SK-N-SH (cell line): ENCODE measurements around the gene ABCA4. TPM values are rescaled to one million over a fixed set of nuclear protein-coding genes. Genes with fewer than 3 reads are reported as not detected.

Source experiments
- CTCF ChIA-PET: fragments of 300-600, 350-600 bp; formaldehyde crosslinking; extraction: SDS; loops from one replicate; lab custom pipeline; 2021; lab: Yijun Ruan, JAX
- POLR2A ChIA-PET: fragments of 350-600 bp; sonication (Branson Sonifier 250); formaldehyde crosslinking; extraction: SDS; loops from one replicate; lab custom pipeline; 2020; ENCODE audit warnings: antibody characterized with exemption, inconsistent platforms; lab: Yijun Ruan, JAX
- DNase-seq: peaks from one replicate; pipeline ENCODE4 v3.0.0; 2012
- H2AFZ ChIP-seq: fragments of 200-600 bp; sonication (generic); 2 replicates; pipeline ENCODE4 v1.8.1; 2016; ENCODE audit warnings: antibody characterized with exemption, mild to moderate bottlenecking, low read depth
- H3F3A ChIP-seq: fragments of 200-600 bp; sonication (generic); replicated peaks from 2 replicates; pipeline ENCODE3; 2016; ENCODE audit warnings: antibody characterized with exemption, mild to moderate bottlenecking; ENCODE audit not compliant: insufficient read depth
- H3K27ac ChIP-seq, 2 experiments: fragments of 200-500 bp in 1 of 2; fragments of 200-600 bp in 1 of 2; sonication (Bioruptor generic) in 1 of 2; sonication (generic), shearing (Covaris generic) in 1 of 2; 2 replicates each; pipeline versions ENCODE4 v1.5.1 to v1.6.1; 2014 to 2016; ENCODE audit warnings: low read depth in 2 of 2, inconsistent platforms in 1 of 2, low read length in 1 of 2, mild to moderate bottlenecking in 1 of 2, mixed read lengths in 1 of 2
- H3K27me3 ChIP-seq: fragments of 200-600 bp; sonication (generic), shearing (Covaris generic); 2 replicates; pipeline ENCODE4 v1.6.1; 2016; ENCODE audit warnings: mixed run types; ENCODE audit not compliant: insufficient read depth
- H3K36me3 ChIP-seq, 2 experiments: fragments of 200-500 bp in 1 of 2; fragments of 200-600 bp in 1 of 2; sonication (Bioruptor generic) in 1 of 2; sonication (generic) in 1 of 2; replicated peaks in 1 of 2; 2 replicates each; pipeline versions ENCODE3 to v1.5.1; 2014 to 2016; ENCODE audit warnings: low read length in 1 of 2, mild to moderate bottlenecking in 1 of 2; ENCODE audit not compliant: insufficient read depth in 2 of 2, control insufficient read depth in 1 of 2
- H3K4me1 ChIP-seq, 2 experiments: fragments of 200-500 bp in 1 of 2; fragments of 200-600 bp in 1 of 2; sonication (Bioruptor generic) in 1 of 2; sonication (generic), shearing (Covaris generic) in 1 of 2; 2 replicates each; pipeline versions ENCODE4 v1.5.1 to v1.6.1; 2014 to 2016; ENCODE audit warnings: low read depth in 1 of 2, low read length in 1 of 2, mixed run types in 1 of 2; ENCODE audit not compliant: insufficient read depth in 2 of 2, control insufficient read depth in 1 of 2
- H3K4me2 ChIP-seq: fragments of 200-600 bp; sonication (generic), shearing (Covaris generic); 2 replicates; pipeline ENCODE4 v1.6.1; 2017; ENCODE audit warnings: mixed run types
- H3K4me3 ChIP-seq, 2 experiments: fragments of 200-500 bp in 1 of 2; fragments of 200-600 bp in 1 of 2; sonication (Bioruptor generic) in 1 of 2; sonication (generic), shearing (Covaris generic) in 1 of 2; 2 replicates each; pipeline versions ENCODE4 v1.5.1 to v1.8.1; 2014 to 2016; ENCODE audit warnings: low read depth in 2 of 2, inconsistent platforms in 1 of 2, low read length in 1 of 2, mild to moderate bottlenecking in 1 of 2, mixed read lengths in 1 of 2, moderate library complexity in 1 of 2
- H3K79me2 ChIP-seq: fragments of 200-600 bp; sonication (generic); 2 replicates; pipeline ENCODE4 v1.8.1; 2017; ENCODE audit warnings: mild to moderate bottlenecking; ENCODE audit not compliant: insufficient read depth
- H3K9ac ChIP-seq: fragments of 200-600 bp; sonication (generic); 2 replicates; pipeline ENCODE4 v1.6.1; 2017; ENCODE audit warnings: mixed run types
- H3K9me2 ChIP-seq: fragments of 200-600 bp; sonication (generic); 2 replicates; pipeline ENCODE4 v1.6.1; 2017; ENCODE audit warnings: mixed run types
- H3K9me3 ChIP-seq: fragments of 200-600 bp; sonication (generic); 2 replicates; pipeline ENCODE4 v1.6.1; 2017; ENCODE audit warnings: mixed run types, mild to moderate bottlenecking, moderate library complexity
- H4K20me1 ChIP-seq: fragments of 200-600 bp; sonication (generic); 2 replicates; pipeline ENCODE4 v1.6.1; 2017; ENCODE audit warnings: mild to moderate bottlenecking, mixed run types; ENCODE audit not compliant: insufficient read depth
- EP300 ChIP-seq, 2 experiments: IDR thresholded peaks; 2 replicates each; pipeline versions ENCODE4 v1.4.0 to v1.6.1; 2012; ENCODE audit warnings: borderline replicate concordance in 1 of 2, low read depth in 1 of 2, low read length in 1 of 2
- FOSL2 ChIP-seq: IDR thresholded peaks from 2 replicates; pipeline ENCODE4 v1.4.0; 2012; ENCODE audit warnings: low read depth, mild to moderate bottlenecking, moderate library complexity, borderline replicate concordance
- GABPA ChIP-seq: IDR thresholded peaks from 2 replicates; pipeline ENCODE4 v1.4.0; 2012; ENCODE audit warnings: low read depth, mild to moderate bottlenecking
- MEF2A ChIP-seq: IDR thresholded peaks from 2 replicates; pipeline ENCODE4 v1.4.0; 2012; ENCODE audit warnings: low read depth, borderline replicate concordance
- NFIC ChIP-seq: IDR thresholded peaks from 2 replicates; pipeline ENCODE4 v1.4.0; 2012; ENCODE audit warnings: borderline replicate concordance
- NRF1 ChIP-seq: IDR thresholded peaks from 2 replicates; pipeline ENCODE4 v1.6.1; 2012; ENCODE audit warnings: low read depth, mild to moderate bottlenecking, low read length
- RAD21 ChIP-seq: IDR thresholded peaks from 2 replicates; pipeline ENCODE4 v1.6.1; 2012; ENCODE audit warnings: mild to moderate bottlenecking, low read length
- RCOR1 ChIP-seq: fragments of 150-350 bp; IDR thresholded peaks from 2 replicates; pipeline ENCODE4 v1.6.1; 2017; ENCODE audit warnings: antibody characterized with exemption, low read length
- RFX5 ChIP-seq: IDR thresholded peaks from 2 replicates; pipeline ENCODE4 v1.6.1; 2012; ENCODE audit warnings: mild to moderate bottlenecking, improper control_type of control experiment, low read length
- SMC3 ChIP-seq: IDR thresholded peaks from 2 replicates; pipeline ENCODE4 v1.6.1; 2012; ENCODE audit warnings: low read depth, low read length, improper control_type of control experiment
- TCF12 ChIP-seq: IDR thresholded peaks from 2 replicates; pipeline ENCODE4 v1.4.0; 2012
- TEAD4 ChIP-seq: IDR thresholded peaks from 2 replicates; pipeline ENCODE4 v1.4.0; 2012; ENCODE audit warnings: mild to moderate bottlenecking, borderline replicate concordance; ENCODE audit not compliant: insufficient read depth
- WGBS: methylation state at CpG from one replicate; pipeline ENCODE4 v1.1.6; 2017; ENCODE audit warnings: low lambda C conversion rate; 5-methylcytosine and 5-hydroxymethylcytosine counted together
- polyA plus RNA-seq, 3 experiments: library from polyadenylated mRNA; depleted of rRNA; stranded (reverse); fragments of >200 nt; gene quantifications; 2 replicates each; pipeline ENCODE4 v1.2.3, GENCODE V29; 2012
- TF ChIP-seq, protein P1 (sequence below): fragments of 150-350 bp; IDR thresholded peaks from 2 replicates; pipeline ENCODE4 v1.6.1; 2017; ENCODE audit warnings: antibody characterized with exemption, low read length, low read depth, borderline replicate concordance
- TF ChIP-seq, protein P2 (sequence below): fragments of 150-350 bp; IDR thresholded peaks from 2 replicates; pipeline ENCODE4 v1.6.1; 2016; ENCODE audit warnings: mild to moderate bottlenecking, low read depth, low read length
- TF ChIP-seq, protein P3 (sequence below): IDR thresholded peaks from 2 replicates; pipeline ENCODE4 v1.4.0; 2012; ENCODE audit warnings: low read depth, borderline replicate concordance
- TF ChIP-seq, protein P4 (sequence below): fragments of 200-600 bp; sonication (generic); IDR thresholded peaks from 2 replicates; pipeline ENCODE4 v1.6.1; 2017; ENCODE audit warnings: antibody characterized with exemption, mild to moderate bottlenecking, moderate library complexity
- TF ChIP-seq, protein P5 (sequence below): IDR thresholded peaks from 2 replicates; pipeline ENCODE4; 2012

Gene ABCA4
- polyA plus RNA-seq, 1 of the 3 experiments (the other 2 are of a cell fraction), result 0.03 TPM

DNA sequence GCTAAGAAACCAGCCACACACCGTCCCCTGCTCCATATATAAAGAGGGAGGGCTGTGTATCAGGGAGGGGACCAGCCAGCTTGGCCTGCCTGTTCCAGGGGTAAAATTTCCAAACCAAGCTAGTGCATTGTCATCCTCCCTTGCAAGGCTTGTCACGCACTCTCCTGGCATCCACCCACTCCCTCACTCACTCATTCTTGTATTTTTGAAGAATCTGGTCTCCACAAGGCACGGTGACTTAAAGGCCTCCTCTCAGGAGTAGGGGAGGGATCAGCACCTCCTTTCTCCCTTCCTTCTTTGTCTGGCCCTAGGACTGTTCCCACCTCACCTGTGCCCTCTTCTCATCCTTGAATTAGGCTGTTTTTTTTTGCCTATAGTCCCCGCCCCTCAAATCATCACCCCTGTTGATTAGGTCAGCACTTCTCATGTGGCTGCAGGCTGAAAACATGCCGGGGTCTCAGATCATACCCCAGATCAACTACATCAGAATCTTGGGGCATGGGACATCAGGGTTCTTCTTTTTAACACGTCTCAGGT, 5.0 kb downstream of the ABCA4 start (continued):
- TF ChIP-seq RCOR1 (no peak), EP300 (IDR thresholded peaks at IDR 0.05; ENCODE audit: borderline replicate concordance in 1 of 2, low read depth in 1 of 2, low read length in 1 of 2) (no peak), FOSL2 (no peak), TCF12 (no peak), RFX5 (no peak), MEF2A (no peak), TEAD4 (no peak)
- TF ChIP-seq, protein P1, sequence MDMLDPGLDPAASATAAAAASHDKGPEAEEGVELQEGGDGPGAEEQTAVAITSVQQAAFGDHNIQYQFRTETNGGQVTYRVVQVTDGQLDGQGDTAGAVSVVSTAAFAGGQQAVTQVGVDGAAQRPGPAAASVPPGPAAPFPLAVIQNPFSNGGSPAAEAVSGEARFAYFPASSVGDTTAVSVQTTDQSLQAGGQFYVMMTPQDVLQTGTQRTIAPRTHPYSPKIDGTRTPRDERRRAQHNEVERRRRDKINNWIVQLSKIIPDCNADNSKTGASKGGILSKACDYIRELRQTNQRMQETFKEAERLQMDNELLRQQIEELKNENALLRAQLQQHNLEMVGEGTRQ, result no peak

DNA sequence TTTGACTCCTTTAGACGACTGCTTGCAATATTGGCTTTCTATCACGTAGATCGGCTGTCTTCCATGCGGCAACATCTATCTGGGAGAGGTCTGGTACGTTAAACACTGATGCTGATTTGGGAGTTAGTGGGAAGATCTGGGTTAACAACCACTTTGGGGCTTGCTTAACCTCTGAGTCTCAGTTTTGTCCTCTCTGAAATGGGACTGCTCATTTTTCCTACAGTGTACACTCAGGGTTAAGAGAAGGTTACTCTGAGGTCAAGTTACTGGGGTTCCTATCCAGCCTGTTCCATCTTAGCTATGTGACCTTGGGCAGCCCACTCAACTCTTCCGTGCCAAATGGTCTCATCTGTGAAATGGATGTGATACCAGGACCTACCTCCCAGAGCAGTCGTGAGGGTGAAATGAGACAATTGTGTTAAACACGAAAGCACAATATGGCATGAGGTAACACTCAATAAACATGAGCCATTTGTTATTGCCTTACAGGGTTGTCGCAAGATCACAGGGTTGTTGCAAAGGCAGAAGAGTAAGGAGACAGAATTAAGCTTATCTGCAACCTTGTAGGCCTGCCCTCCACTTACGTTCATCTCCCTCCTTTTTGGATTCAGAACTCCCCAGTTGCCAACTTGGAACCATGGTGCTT, 5.6 kb downstream of the ABCA4 start:
- H3K9me3 ChIP-seq, result no peaks in the 10 kb centered on the region
- H3K9me2 ChIP-seq, result no peaks in the 10 kb centered on the region
- H3K36me3 ChIP-seq, result no peaks in the 10 kb centered on the region
- H3K4me2 ChIP-seq, result no peak overlapping the region
- H3K27me3 ChIP-seq, result no peaks in the 10 kb centered on the region
- CTCF ChIA-PET, result interaction anchor here (1.5 kb wide), 1 partner anchor 13 kb away, joined by 4 read pairs; no protein-coding TSS in a partner anchor
- H3F3A ChIP-seq, result no peaks in the 10 kb centered on the region
- H2AFZ ChIP-seq, result no peak overlapping the region
- H3K9ac ChIP-seq, result no peak overlapping the region
- H3K79me2 ChIP-seq, result no peaks in the 10 kb centered on the region
- no peak for DNase-seq
- POLR2A ChIA-PET, result no interaction called here
- no peaks in the 10 kb centered on the region for H4K20me1 ChIP-seq
- H3K27ac ChIP-seq, result no peak overlapping the region
- WGBS, result 88% methylated on average over 10 of the region's 10 CpGs
- H3K4me1 ChIP-seq, result peaks cover 3 to 30% of the 10 kb centered on the region in 2 experiments; a peak in 3 of 4 replicates
- H3K4me3 ChIP-seq, result no peak overlapping the region
- TF ChIP-seq, protein P2, sequence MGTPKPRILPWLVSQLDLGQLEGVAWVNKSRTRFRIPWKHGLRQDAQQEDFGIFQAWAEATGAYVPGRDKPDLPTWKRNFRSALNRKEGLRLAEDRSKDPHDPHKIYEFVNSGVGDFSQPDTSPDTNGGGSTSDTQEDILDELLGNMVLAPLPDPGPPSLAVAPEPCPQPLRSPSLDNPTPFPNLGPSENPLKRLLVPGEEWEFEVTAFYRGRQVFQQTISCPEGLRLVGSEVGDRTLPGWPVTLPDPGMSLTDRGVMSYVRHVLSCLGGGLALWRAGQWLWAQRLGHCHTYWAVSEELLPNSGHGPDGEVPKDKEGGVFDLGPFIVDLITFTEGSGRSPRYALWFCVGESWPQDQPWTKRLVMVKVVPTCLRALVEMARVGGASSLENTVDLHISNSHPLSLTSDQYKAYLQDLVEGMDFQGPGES, result no peak
- TF ChIP-seq NRF1 (no peak), SMC3 (no peak), RAD21 (no peak), GABPA (no peak), TCF12 (no peak), NFIC (no peak)
- TF ChIP-seq, protein P3, sequence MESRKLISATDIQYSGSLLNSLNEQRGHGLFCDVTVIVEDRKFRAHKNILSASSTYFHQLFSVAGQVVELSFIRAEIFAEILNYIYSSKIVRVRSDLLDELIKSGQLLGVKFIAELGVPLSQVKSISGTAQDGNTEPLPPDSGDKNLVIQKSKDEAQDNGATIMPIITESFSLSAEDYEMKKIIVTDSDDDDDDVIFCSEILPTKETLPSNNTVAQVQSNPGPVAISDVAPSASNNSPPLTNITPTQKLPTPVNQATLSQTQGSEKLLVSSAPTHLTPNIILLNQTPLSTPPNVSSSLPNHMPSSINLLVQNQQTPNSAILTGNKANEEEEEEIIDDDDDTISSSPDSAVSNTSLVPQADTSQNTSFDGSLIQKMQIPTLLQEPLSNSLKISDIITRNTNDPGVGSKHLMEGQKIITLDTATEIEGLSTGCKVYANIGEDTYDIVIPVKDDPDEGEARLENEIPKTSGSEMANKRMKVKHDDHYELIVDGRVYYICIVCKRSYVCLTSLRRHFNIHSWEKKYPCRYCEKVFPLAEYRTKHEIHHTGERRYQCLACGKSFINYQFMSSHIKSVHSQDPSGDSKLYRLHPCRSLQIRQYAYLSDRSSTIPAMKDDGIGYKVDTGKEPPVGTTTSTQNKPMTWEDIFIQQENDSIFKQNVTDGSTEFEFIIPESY, result no peak
- TF ChIP-seq, protein P1, result no peak
- TF ChIP-seq, protein P4, sequence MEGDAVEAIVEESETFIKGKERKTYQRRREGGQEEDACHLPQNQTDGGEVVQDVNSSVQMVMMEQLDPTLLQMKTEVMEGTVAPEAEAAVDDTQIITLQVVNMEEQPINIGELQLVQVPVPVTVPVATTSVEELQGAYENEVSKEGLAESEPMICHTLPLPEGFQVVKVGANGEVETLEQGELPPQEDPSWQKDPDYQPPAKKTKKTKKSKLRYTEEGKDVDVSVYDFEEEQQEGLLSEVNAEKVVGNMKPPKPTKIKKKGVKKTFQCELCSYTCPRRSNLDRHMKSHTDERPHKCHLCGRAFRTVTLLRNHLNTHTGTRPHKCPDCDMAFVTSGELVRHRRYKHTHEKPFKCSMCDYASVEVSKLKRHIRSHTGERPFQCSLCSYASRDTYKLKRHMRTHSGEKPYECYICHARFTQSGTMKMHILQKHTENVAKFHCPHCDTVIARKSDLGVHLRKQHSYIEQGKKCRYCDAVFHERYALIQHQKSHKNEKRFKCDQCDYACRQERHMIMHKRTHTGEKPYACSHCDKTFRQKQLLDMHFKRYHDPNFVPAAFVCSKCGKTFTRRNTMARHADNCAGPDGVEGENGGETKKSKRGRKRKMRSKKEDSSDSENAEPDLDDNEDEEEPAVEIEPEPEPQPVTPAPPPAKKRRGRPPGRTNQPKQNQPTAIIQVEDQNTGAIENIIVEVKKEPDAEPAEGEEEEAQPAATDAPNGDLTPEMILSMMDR, result no peak
- TF ChIP-seq, protein P5, sequence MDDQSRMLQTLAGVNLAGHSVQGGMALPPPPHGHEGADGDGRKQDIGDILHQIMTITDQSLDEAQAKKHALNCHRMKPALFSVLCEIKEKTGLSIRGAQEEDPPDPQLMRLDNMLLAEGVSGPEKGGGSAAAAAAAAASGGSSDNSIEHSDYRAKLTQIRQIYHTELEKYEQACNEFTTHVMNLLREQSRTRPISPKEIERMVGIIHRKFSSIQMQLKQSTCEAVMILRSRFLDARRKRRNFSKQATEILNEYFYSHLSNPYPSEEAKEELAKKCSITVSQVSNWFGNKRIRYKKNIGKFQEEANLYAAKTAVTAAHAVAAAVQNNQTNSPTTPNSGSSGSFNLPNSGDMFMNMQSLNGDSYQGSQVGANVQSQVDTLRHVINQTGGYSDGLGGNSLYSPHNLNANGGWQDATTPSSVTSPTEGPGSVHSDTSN, result no peak
